OCI-LY3 (cell line): ENCODE results near the gene GAS7.

Source experiments
- H2AFZ ChIP-seq: fragments of 200-600, 300-600 bp; shearing (Covaris generic); 2 replicates; pipeline ENCODE4 v1.6.0; 2014; ENCODE audit warnings: antibody characterized with exemption, low read depth, low read length
- H3K27ac ChIP-seq: fragments of 200-600, 300-600 bp; sonication (generic); 2 replicates; pipeline ENCODE4 v1.5.1; 2014; ENCODE audit warnings: mild to moderate bottlenecking, low read length, moderate library complexity, mixed read lengths
- H3K27me3 ChIP-seq: fragments of 200-600, 300-600 bp; sonication (generic); 2 replicates; pipeline ENCODE4 v1.6.1; 2014; ENCODE audit warnings: low read depth, low read length, mixed read lengths
- H3K36me3 ChIP-seq: fragments of 200-600, 300-600 bp; sonication (generic); replicated peaks from 2 replicates; pipeline ENCODE3; 2014; ENCODE audit warnings: low read depth, low read length, mixed read lengths
- H3K4me1 ChIP-seq: fragments of 300-600, 200-600 bp; sonication (generic); 2 replicates; pipeline ENCODE4 v1.6.1; 2014; ENCODE audit warnings: low read length, mixed read lengths
- H3K4me2 ChIP-seq: fragments of 200-600, 300-600 bp; sonication (generic); 2 replicates; pipeline ENCODE4 v1.6.1; 2014; ENCODE audit warnings: low read length, mixed read lengths
- H3K4me3 ChIP-seq: fragments of 300-600, 200-600 bp; sonication (generic); 2 replicates; pipeline ENCODE4 v1.5.1; 2014; ENCODE audit warnings: antibody characterized with exemption, mild to moderate bottlenecking, low read length, moderate library complexity
- H3K79me2 ChIP-seq: fragments of 300-600, 200-600 bp; shearing (Covaris generic); 2 replicates; pipeline ENCODE4 v1.6.1; 2014; ENCODE audit warnings: mild to moderate bottlenecking, low read length, mixed read lengths
- H3K9ac ChIP-seq: fragments of 300-600, 200-600 bp; shearing (Covaris generic); 2 replicates; pipeline ENCODE4 v1.6.0; 2014; ENCODE audit warnings: mild to moderate bottlenecking, low read length, moderate library complexity
- H3K9me3 ChIP-seq: fragments of 200-600, 300-600 bp; shearing (Covaris generic); 2 replicates; pipeline ENCODE4 v1.6.1; 2014; ENCODE audit warnings: low read length, mixed read lengths; ENCODE audit not compliant: insufficient read depth
- H4K20me1 ChIP-seq: fragments of 200-600, 300-600 bp; sonication (generic); 2 replicates; pipeline ENCODE4 v1.6.1; 2016; ENCODE audit warnings: low read length, mixed read lengths; ENCODE audit not compliant: insufficient read depth
- CTCF ChIP-seq: fragments of 200-600, 300-600 bp; sonication (generic); IDR thresholded peaks from 2 replicates; pipeline ENCODE4 v1.5.1; 2014; ENCODE audit warnings: antibody characterized with exemption, low read length, low read depth
- EZH2phosphoT487 ChIP-seq: fragments of 200-600 bp; shearing (Covaris generic); IDR thresholded peaks from 2 replicates; pipeline ENCODE4 v1.6.1; 2018; ENCODE audit warnings: antibody characterized with exemption, mixed run types, low read depth

The GAS7 gene

GRCh38 chr17:10177131-10177912, 21.1 kb downstream of the GAS7 start:
- Histone ChIP-seq H3K9me3 (no peaks in the 10 kb centered on the region), H3K27me3 (no peaks in the 10 kb centered on the region), H3K9ac (no peak overlapping the region), H3K36me3 (no peaks in the 10 kb centered on the region), H3K27ac (no peak overlapping the region), H3K4me3 (no peak overlapping the region), H3K4me1 (no peaks in the 10 kb centered on the region), H2AFZ (no peak overlapping the region), H3K79me2 (no peaks in the 10 kb centered on the region), H4K20me1 (no peaks in the 10 kb centered on the region), H3K4me2 (no peak overlapping the region)
- TF ChIP-seq CTCF = no peak
- no peak for TF ChIP-seq EZH2phosphoT487

GRCh38 chr17:10173913-10174312, 24.5 kb downstream of the GAS7 start:
- Histone ChIP-seq H3K9ac (no peak overlapping the region), H3K27ac (no peak overlapping the region), H3K36me3 (no peaks in the 10 kb centered on the region), H4K20me1 (no peaks in the 10 kb centered on the region), H3K9me3 (no peaks in the 10 kb centered on the region), H3K4me2 (no peak overlapping the region), H3K4me1 (no peaks in the 10 kb centered on the region), H3K79me2 (no peaks in the 10 kb centered on the region), H3K4me3 (no peak overlapping the region), H3K27me3 (no peaks in the 10 kb centered on the region), H2AFZ (no peak overlapping the region)
- TF ChIP-seq CTCF (no peak), EZH2phosphoT487 (no peak)

- Histone ChIP-seq H3K4me2 (no peak overlapping the region), H4K20me1 (no peaks in the 10 kb centered on the region), H3K79me2 (no peaks in the 10 kb centered on the region), H3K9ac (no peak overlapping the region), H3K27ac (no peak overlapping the region), H3K27me3 (no peaks in the 10 kb centered on the region), H3K4me1 (no peaks in the 10 kb centered on the region), H3K36me3 (no peaks in the 10 kb centered on the region), H2AFZ (no peak overlapping the region), H3K9me3 (no peaks in the 10 kb centered on the region), H3K4me3 (no peak overlapping the region)
- no peak for TF ChIP-seq EZH2phosphoT487
- TF ChIP-seq CTCF = no peak
Observed at GRCh38 chr17:10172778-10173177, 25.6 kb downstream of the GAS7 start.

- no peak overlapping the region for H2AFZ ChIP-seq
- H3K27ac ChIP-seq = no peak overlapping the region
Observed at GRCh38 chr17:10172241-10172741, 26.1 kb downstream of the GAS7 start.

More at GRCh38 chr17:10172241-10172741, 26.1 kb downstream of the GAS7 start:
- no peaks in the 10 kb centered on the region for H3K36me3 ChIP-seq
- no peaks in the 10 kb centered on the region for H3K27me3 ChIP-seq
- H3K79me2 ChIP-seq = no peaks in the 10 kb centered on the region
- no peaks in the 10 kb centered on the region for H4K20me1 ChIP-seq
- TF ChIP-seq EZH2phosphoT487 (no peak), CTCF (no peak)
- no peak overlapping the region for H3K4me2 ChIP-seq
- no peaks in the 10 kb centered on the region for H3K4me1 ChIP-seq
- H3K4me3 ChIP-seq = no peak overlapping the region
- no peak overlapping the region for H3K9ac ChIP-seq
- no peaks in the 10 kb centered on the region for H3K9me3 ChIP-seq
